HEK293 (cell line): Measurements from ENCODE around the gene CA5A.

ENCODE experiments used
- ATF2 ChIP-seq: fragments of 450-650 bp; formaldehyde crosslinking; IDR thresholded peaks from 2 replicates; pipeline ENCODE4 v1.5.1; 2016; ENCODE audit warnings: missing biosample characterization, missing genetic modification characterization, low read depth
- CTCF ChIP-seq: fragments of 450-650 bp; formaldehyde crosslinking; IDR thresholded peaks from 2 replicates; pipeline ENCODE4 v1.5.1; 2016; ENCODE audit warnings: missing biosample characterization, missing genetic modification characterization
- GLIS1 ChIP-seq: fragments of 450-650 bp; formaldehyde crosslinking; IDR thresholded peaks from 2 replicates; pipeline ENCODE4 v1.5.1; 2016; ENCODE audit warnings: missing biosample characterization, missing genetic modification characterization
- HOXA7 ChIP-seq: sonication (generic); formaldehyde crosslinking; IDR thresholded peaks from 2 replicates; pipeline ENCODE4 v1.8.1; 2022; ENCODE audit warnings: missing genetic modification reagents, borderline replicate concordance
- PATZ1 ChIP-seq: fragments of 450-650 bp; formaldehyde crosslinking; IDR thresholded peaks from 2 replicates; pipeline ENCODE4 v1.5.1; 2016; ENCODE audit warnings: missing biosample characterization, missing genetic modification characterization
- TCF7L2 ChIP-seq: IDR thresholded peaks from 2 replicates; pipeline ENCODE4 v1.6.1; 2011; ENCODE audit warnings: low read depth, mild to moderate bottlenecking, inconsistent platforms, low read length, moderate library complexity, borderline replicate concordance
- ZBTB49 ChIP-seq: fragments of 450-650 bp; formaldehyde crosslinking; IDR thresholded peaks from 2 replicates; pipeline ENCODE4 v1.5.1; 2016; ENCODE audit warnings: missing biosample characterization, missing genetic modification characterization, low read depth
- ZIC2 ChIP-seq: fragments of 450-650 bp; formaldehyde crosslinking; IDR thresholded peaks from 2 replicates; pipeline ENCODE4 v1.5.1; 2016; ENCODE audit warnings: missing biosample characterization, missing genetic modification characterization
- ZNF274 ChIP-seq, 2 experiments: fragments of 200-500 bp in 1 of 2; fragments of 450-650 bp in 1 of 2; sonication (Bioruptor generic) in 1 of 2; formaldehyde crosslinking in 1 of 2; IDR thresholded peaks; 2 replicates each; pipeline versions ENCODE4 v1.5.1 to v1.6.1; 2014 to 2016; ENCODE audit warnings: borderline replicate concordance in 1 of 2, inconsistent platforms in 1 of 2, low read length in 1 of 2, missing biosample characterization in 1 of 2, missing genetic modification characterization in 1 of 2
- ZNF488 ChIP-seq: fragments of 450-650 bp; formaldehyde crosslinking; IDR thresholded peaks from 2 replicates; pipeline ENCODE4 v1.5.1; 2016; ENCODE audit warnings: missing biosample characterization, missing genetic modification characterization
- ZNF521 ChIP-seq: fragments of 450-650 bp; formaldehyde crosslinking; IDR thresholded peaks from 2 replicates; pipeline ENCODE4 v1.5.1; 2017; ENCODE audit warnings: missing biosample characterization, mild to moderate bottlenecking, missing genetic modification characterization
- ZNF792 ChIP-seq: fragments of 450-650 bp; formaldehyde crosslinking; IDR thresholded peaks from 2 replicates; pipeline ENCODE4 v1.5.1; 2016; ENCODE audit warnings: missing biosample characterization, missing genetic modification characterization
- TF ChIP-seq, protein P1 (sequence below): fragments of 450-650 bp; formaldehyde crosslinking; IDR thresholded peaks from 2 replicates; pipeline ENCODE4 v1.5.1; 2017; ENCODE audit warnings: missing biosample characterization, missing genetic modification characterization

DNA sequence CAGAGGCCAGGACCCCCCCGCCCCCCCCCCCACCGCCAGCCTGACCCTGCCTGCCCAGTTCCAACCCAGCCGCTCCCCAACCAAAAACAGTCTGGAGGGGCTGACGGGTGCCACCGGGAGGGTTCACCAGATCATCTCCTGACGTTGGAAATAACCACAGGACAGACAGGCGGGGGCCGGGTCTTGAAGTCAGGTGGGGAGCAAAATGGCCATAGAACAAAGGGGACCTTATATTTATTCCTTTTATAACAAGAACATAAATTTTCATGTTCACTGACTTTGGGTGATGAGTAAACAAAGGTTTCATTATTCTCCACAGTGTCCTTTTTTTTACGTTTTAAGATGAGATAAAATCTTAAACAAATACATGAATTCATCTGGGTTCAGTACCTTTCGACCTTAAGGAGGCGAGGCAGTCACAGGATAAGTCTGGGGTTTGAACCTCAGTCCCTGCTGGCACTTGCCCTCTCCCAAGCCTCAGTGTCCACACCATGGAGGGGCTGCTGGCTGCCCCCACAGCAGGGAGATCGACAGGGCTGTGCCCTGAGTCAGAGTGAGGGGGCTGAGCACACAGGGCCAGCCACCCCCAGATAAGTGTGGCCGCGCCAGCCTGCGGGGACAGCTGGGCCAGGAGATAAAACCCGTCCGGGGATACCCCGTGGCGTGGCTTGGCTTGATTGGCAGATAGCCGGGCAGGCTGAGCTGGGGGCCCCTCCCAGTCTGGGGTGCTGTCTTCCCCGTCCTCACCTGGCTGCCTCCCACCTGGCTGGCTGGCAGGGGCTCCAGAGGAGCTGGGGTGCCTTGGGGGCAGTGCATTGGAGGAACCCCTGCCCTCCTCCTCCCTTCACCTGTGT, 82.0 kb downstream of the CA5A start:
- TF ChIP-seq, protein P1, sequence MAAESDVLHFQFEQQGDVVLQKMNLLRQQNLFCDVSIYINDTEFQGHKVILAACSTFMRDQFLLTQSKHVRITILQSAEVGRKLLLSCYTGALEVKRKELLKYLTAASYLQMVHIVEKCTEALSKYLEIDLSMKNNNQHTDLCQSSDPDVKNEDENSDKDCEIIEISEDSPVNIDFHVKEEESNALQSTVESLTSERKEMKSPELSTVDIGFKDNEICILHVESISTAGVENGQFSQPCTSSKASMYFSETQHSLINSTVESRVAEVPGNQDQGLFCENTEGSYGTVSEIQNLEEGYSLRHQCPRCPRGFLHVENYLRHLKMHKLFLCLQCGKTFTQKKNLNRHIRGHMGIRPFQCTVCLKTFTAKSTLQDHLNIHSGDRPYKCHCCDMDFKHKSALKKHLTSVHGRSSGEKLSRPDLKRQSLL (tag by site-specific recombination), result no peak
- TF ChIP-seq CTCF (tag by site-specific recombination), result no peak
- TF ChIP-seq ZNF792 (tag by site-specific recombination), result no peak
- TF ChIP-seq PATZ1, result peak; percentile 58; the same call in 1 of the 2 replicates
- no peak for TF ChIP-seq ZNF488 (tag by site-specific recombination)
- TF ChIP-seq ZNF274 (IDR thresholded peaks at IDR 0.05; ENCODE audit: low read length), result no peak
- no peak for TF ChIP-seq ZNF274 (tag by site-specific recombination; IDR thresholded peaks at IDR 0.05; ENCODE audit: borderline replicate concordance)
- TF ChIP-seq ATF2 (tag by site-specific recombination), result no peak
- TF ChIP-seq ZNF521 (tag by site-specific recombination), result no peak
- TF ChIP-seq ZBTB49 (tag by site-specific recombination), result no peak
- no peak for TF ChIP-seq TCF7L2
- TF ChIP-seq ZIC2 (tag by site-specific recombination), result no peak
- TF ChIP-seq GLIS1 (tag by site-specific recombination), result no peak
- no peak for TF ChIP-seq HOXA7 (CRISPR knock-in tag)
